Epithelial cell of prostate (primary cell): ENCODE results near the gene NFKB1.
"Not testable (repeated sequence)": the region's sequence is repeated elsewhere in the genome, so short reads cannot be mapped to it uniquely, and the experiment has no call there.

Experiments used
- DNase-seq: peaks from one replicate; pipeline ENCODE4 v3.0.0-alpha.2; 2011; ENCODE audit warnings: low read depth, low spot score
- H3K27ac ChIP-seq: fragments of 450-650 bp; 2 replicates; pipeline ENCODE4 v1.5.1; 2017; ENCODE audit warnings: mild to moderate bottlenecking

NFKB1 gene

GRCh38 chr4:102619021-102619420 lies 117.9 kb downstream of the NFKB1 start:
- H3K27ac ChIP-seq: peak overlapping the region; percentile 70
- DNase-seq: not testable (repeated sequence)

GRCh38 chr4:102619776-102620631 lies 118.8 kb downstream of the NFKB1 start:
- not testable (repeated sequence) for DNase-seq
- H3K27ac ChIP-seq: peak overlapping the region; percentile 70

GRCh38 chr4:102620697-102621497 lies 119.7 kb downstream of the NFKB1 start:
- DNase-seq: no peak
- H3K27ac ChIP-seq: peak overlapping the region; percentile 70

GRCh38 chr4:102623622-102624021 lies 122.5 kb downstream of the NFKB1 start:
- no peak for DNase-seq
- H3K27ac ChIP-seq: no peak overlapping the region

GRCh38 chr4:102624505-102624904 lies 123.3 kb downstream of the NFKB1 start:
- no peak overlapping the region for H3K27ac ChIP-seq
- DNase-seq: no peak

GRCh38 chr4:102625232-102625930 lies 124.2 kb downstream of the NFKB1 start:
- no peak overlapping the region for H3K27ac ChIP-seq

GRCh38 chr4:102627831-102628523 lies 126.8 kb downstream of the NFKB1 start:
- DNase-seq: peak; percentile 79
- peak overlapping the region; percentile 88 for H3K27ac ChIP-seq

More at GRCh38 chr4:102625232-102625930, 124.2 kb downstream of the NFKB1 start:
- DNase-seq: no peak

GRCh38 chr4:102629673-102630072 lies 128.5 kb downstream of the NFKB1 start:
- DNase-seq: no peak
- peak overlapping the region; percentile 58 for H3K27ac ChIP-seq

GRCh38 chr4:102631616-102632015 lies 130.5 kb downstream of the NFKB1 start:
- no peak for DNase-seq
- H3K27ac ChIP-seq: peak overlapping the region; percentile 58

GRCh38 chr4:102632241-102633065 lies 131.3 kb downstream of the NFKB1 start:
- no peak overlapping the region for H3K27ac ChIP-seq
- DNase-seq: no peak

- H3K27ac ChIP-seq: no peak overlapping the region
- DNase-seq: no peak
These were observed 131.9 kb downstream of the NFKB1 start for GRCh38 chr4:102633100-102633499.

- DNase-seq: no peak
- H3K27ac ChIP-seq: no peak overlapping the region
These were observed 136.2 kb downstream of the NFKB1 start for GRCh38 chr4:102637391-102637790.

- no peak overlapping the region for H3K27ac ChIP-seq
- no peak for DNase-seq
These were observed 137.5 kb downstream of the NFKB1 start for GRCh38 chr4:102638621-102639020.

- DNase-seq: no peak
- H3K27ac ChIP-seq: no peak overlapping the region
These were observed 138.4 kb downstream of the NFKB1 start for GRCh38 chr4:102639598-102639997.

GRCh38 chr4:102640669-102641068 lies 139.5 kb downstream of the NFKB1 start:
- H3K27ac ChIP-seq: no peak overlapping the region

GRCh38 chr4:102641793-102642192 lies 140.6 kb downstream of the NFKB1 start:
- DNase-seq: no peak
- no peak overlapping the region for H3K27ac ChIP-seq

More at GRCh38 chr4:102640669-102641068, 139.5 kb downstream of the NFKB1 start:
- no peak for DNase-seq

GRCh38 chr4:102642631-102643298 lies 141.6 kb downstream of the NFKB1 start:
- H3K27ac ChIP-seq: no peak overlapping the region
- DNase-seq: no peak

- DNase-seq: no peak
- H3K27ac ChIP-seq: no peak overlapping the region
These were observed 146.0 kb downstream of the NFKB1 start for GRCh38 chr4:102647117-102647516.

- H3K27ac ChIP-seq: no peak overlapping the region
- DNase-seq: no peak
These were observed 156.0 kb downstream of the NFKB1 start for GRCh38 chr4:102657206-102657605.
